Testis (tissue), 2 donors: ENCODE data around the gene ARHGEF37.
"Not testable (repeated sequence)": the region's sequence is repeated elsewhere in the genome, so short reads cannot be mapped to it uniquely, and the experiment has no call there.

Source experiments
- POLR2A ChIP-seq: fragments of 450-650 bp; IDR thresholded peaks from one replicate; pipeline ENCODE4 v1.6.1; 2017; ENCODE audit warnings: antibody characterized with exemption, mild to moderate bottlenecking, moderate library complexity
- TF ChIP-seq, protein P1 (sequence below), 3 experiments: fragments of 450-650 bp in 2 of 3; fragments of 200-600 bp in 1 of 3; sonication (generic) in 1 of 3; IDR thresholded peaks; one replicate each; pipeline ENCODE4 v1.5.1; 2016 to 2019; ENCODE audit warnings: antibody characterized with exemption in 3 of 3, mild to moderate bottlenecking in 2 of 3, moderate library complexity in 1 of 3

DNA sequence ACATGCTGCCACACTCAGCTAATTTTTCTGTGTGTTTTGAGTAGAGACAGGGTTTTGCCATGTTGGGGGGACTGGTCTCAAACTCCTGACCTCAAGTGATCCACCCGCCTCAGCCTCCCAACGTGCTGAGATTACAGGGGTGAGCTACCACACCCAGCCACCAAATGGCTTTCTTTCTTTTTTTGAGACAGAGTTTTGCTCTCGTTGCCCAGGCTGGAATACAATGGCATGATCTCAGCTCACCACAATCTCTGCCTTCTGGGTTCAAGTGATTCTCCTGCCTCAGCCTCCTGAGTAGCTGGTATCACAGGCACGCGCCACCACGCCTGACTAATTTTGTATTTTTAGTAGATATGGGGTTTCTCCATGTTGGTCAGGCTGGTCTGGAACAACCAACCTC, 45.5 kb upstream of the ARHGEF37 start:
- TF ChIP-seq, protein P1, sequence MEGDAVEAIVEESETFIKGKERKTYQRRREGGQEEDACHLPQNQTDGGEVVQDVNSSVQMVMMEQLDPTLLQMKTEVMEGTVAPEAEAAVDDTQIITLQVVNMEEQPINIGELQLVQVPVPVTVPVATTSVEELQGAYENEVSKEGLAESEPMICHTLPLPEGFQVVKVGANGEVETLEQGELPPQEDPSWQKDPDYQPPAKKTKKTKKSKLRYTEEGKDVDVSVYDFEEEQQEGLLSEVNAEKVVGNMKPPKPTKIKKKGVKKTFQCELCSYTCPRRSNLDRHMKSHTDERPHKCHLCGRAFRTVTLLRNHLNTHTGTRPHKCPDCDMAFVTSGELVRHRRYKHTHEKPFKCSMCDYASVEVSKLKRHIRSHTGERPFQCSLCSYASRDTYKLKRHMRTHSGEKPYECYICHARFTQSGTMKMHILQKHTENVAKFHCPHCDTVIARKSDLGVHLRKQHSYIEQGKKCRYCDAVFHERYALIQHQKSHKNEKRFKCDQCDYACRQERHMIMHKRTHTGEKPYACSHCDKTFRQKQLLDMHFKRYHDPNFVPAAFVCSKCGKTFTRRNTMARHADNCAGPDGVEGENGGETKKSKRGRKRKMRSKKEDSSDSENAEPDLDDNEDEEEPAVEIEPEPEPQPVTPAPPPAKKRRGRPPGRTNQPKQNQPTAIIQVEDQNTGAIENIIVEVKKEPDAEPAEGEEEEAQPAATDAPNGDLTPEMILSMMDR (IDR thresholded peaks at IDR 0.05) = not testable (repeated sequence)
- TF ChIP-seq POLR2A = not testable (repeated sequence)
